ENCODE results near the gene PIK3R6.

DNA sequence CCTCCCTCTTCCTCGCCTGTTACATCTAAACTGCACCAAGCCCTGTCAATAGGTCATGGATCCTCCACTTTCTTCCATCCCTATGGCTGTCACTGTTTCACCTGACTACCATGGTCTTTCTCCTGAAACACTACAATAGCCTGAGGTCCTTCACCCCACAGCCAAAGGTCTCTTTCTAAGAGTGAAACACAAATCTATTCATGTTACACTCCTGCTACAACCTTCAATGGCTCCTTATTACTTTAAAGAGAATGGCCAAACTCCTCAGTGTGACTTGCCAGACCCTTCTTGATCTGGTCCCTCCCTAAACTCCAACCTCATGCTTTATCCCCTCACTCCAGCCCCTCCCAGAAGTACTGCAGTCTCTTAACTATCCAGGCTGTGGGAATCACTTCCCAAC is 618 bp upstream of the PIK3R6 start:
- TF ChIP-seq, protein P1, sequence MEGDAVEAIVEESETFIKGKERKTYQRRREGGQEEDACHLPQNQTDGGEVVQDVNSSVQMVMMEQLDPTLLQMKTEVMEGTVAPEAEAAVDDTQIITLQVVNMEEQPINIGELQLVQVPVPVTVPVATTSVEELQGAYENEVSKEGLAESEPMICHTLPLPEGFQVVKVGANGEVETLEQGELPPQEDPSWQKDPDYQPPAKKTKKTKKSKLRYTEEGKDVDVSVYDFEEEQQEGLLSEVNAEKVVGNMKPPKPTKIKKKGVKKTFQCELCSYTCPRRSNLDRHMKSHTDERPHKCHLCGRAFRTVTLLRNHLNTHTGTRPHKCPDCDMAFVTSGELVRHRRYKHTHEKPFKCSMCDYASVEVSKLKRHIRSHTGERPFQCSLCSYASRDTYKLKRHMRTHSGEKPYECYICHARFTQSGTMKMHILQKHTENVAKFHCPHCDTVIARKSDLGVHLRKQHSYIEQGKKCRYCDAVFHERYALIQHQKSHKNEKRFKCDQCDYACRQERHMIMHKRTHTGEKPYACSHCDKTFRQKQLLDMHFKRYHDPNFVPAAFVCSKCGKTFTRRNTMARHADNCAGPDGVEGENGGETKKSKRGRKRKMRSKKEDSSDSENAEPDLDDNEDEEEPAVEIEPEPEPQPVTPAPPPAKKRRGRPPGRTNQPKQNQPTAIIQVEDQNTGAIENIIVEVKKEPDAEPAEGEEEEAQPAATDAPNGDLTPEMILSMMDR (IDR thresholded peaks at IDR 0.05): no peak
- TF ChIP-seq POLR2A (IDR thresholded peaks at IDR 0.05): no peak
